ENCODE results near the gene CRX.

The CRX gene

GRCh38 chr19:47885067-47885463 lies 63.3 kb downstream of the CRX start:
- DNase-seq (ENCODE audit: low read depth) = no peak
- H3K4me3 ChIP-seq (replicated peaks; ENCODE audit: low read depth, low read length) = no peak overlapping the region
- no peak for TF ChIP-seq CTCF (IDR thresholded peaks at IDR 0.05; ENCODE audit: low read length, missing control alignments)

- TF ChIP-seq CTCF (IDR thresholded peaks at IDR 0.05; ENCODE audit: low read length, missing control alignments) = no peak
- DNase-seq (ENCODE audit: low read depth) = no peak
- no peak within 1 kb of the TSS for H3K4me3 ChIP-seq (replicated peaks; ENCODE audit: low read depth, low read length)
Observed at GRCh38 chr19:47886010-47886559, 64.3 kb downstream of the CRX start, which contains the start of gene SULT2A1. Gene SULT2A1 (minus strand): TSS chr19:47886315. CDS start chr19:47886257, 58 bp downstream.

- DNase-seq (ENCODE audit: low read depth) = no peak
- no peak for TF ChIP-seq CTCF (IDR thresholded peaks at IDR 0.05; ENCODE audit: low read length, missing control alignments)
- no peak overlapping the region for H3K4me3 ChIP-seq (replicated peaks; ENCODE audit: low read depth, low read length)
Observed at GRCh38 chr19:47890865-47891621, 69.3 kb downstream of the CRX start.

- H3K4me3 ChIP-seq (replicated peaks; ENCODE audit: low read depth, low read length) = no peak overlapping the region
- DNase-seq (ENCODE audit: low read depth) = no peak
Observed at GRCh38 chr19:47891622-47891922, 69.8 kb downstream of the CRX start.

GRCh38 chr19:47891923-47892666 lies 70.4 kb downstream of the CRX start:
- no peak for TF ChIP-seq CTCF (IDR thresholded peaks at IDR 0.05; ENCODE audit: low read length, missing control alignments)
- H3K4me3 ChIP-seq (replicated peaks; ENCODE audit: low read depth, low read length) = no peak overlapping the region
- DNase-seq (ENCODE audit: low read depth) = peak; percentile 18

More at GRCh38 chr19:47891622-47891922, 69.8 kb downstream of the CRX start:
- TF ChIP-seq CTCF (IDR thresholded peaks at IDR 0.05; ENCODE audit: low read length, missing control alignments) = no peak
